HG03025 (cell line): Measurements from ENCODE around the gene CYP1B1.
"Not testable (repeated sequence)": the region's sequence is repeated elsewhere in the genome, so short reads cannot be mapped to it uniquely, and the experiment has no call there.

Experiments used
- ATAC-seq: cut with Tn5 transposase; IDR thresholded peaks from one replicate; pipeline ENCODE4 v1.9.1; 2021; ENCODE audit warnings: mild to moderate bottlenecking, moderate library complexity; ENCODE audit not compliant: unreplicated experiment, low FRiP score

Gene CYP1B1

GRCh38 chr2:38099099-38100028 is 23.4 kb upstream of the CYP1B1 start:
- no peak for ATAC-seq

DNA sequence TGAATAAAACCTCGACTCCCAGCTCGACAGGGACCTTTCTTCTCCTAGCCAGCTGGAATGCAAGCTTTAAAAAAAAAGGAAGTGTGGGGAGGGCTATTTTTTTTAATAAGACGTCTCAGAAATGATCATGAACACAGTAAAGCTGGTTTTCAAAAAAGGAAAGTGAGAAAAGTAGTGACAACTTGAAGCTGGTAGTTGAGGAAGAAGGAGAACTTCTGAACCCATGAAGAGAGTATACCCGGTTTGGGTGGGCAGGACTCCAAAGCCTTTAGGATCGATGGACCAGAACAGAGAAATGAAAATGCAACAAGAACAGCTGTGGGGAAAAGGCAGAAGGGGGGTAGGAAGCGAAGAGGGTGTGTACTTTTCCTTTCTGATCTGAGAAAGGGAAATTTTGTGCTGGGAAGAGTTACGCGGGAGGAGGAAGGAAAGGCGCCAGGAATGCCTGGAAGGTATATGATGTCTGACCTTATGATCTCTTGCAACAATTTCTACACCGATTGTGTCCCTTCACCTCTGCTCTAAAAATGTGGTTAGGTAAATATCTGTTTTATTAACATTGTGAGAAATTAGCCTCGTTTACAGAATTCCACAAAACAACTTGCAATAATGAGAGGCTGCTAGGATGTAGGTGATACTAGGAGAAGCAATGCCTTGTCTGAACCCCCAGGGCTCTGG is 22.6 kb upstream of the CYP1B1 start:
- ATAC-seq, result no peak

DNA sequence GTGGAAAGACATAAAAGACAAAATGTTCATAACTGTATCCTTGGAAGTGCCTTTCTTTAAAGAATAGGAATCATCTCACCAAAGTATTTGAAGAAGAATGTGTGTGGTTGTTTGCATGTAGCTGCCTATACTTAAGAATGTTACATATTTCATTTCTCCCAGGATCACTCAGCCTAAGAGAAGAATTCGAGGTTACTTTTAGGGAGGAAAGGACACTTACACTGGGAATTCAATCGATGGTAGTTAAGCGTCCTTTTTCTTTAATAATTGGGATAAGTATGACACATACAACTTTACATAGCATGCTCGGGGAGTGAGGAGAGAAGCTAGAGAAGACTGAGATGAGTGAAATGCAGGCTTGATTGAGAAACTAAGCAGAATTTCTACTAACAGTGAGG is 22.0 kb upstream of the CYP1B1 start:
- ATAC-seq, result no peak

- ATAC-seq, result no peak
Observed at GRCh38 chr2:38097258-38097987, 21.5 kb upstream of the CYP1B1 start.

GRCh38 chr2:38095996-38096861 is 20.3 kb upstream of the CYP1B1 start:
- no peak for ATAC-seq

DNA sequence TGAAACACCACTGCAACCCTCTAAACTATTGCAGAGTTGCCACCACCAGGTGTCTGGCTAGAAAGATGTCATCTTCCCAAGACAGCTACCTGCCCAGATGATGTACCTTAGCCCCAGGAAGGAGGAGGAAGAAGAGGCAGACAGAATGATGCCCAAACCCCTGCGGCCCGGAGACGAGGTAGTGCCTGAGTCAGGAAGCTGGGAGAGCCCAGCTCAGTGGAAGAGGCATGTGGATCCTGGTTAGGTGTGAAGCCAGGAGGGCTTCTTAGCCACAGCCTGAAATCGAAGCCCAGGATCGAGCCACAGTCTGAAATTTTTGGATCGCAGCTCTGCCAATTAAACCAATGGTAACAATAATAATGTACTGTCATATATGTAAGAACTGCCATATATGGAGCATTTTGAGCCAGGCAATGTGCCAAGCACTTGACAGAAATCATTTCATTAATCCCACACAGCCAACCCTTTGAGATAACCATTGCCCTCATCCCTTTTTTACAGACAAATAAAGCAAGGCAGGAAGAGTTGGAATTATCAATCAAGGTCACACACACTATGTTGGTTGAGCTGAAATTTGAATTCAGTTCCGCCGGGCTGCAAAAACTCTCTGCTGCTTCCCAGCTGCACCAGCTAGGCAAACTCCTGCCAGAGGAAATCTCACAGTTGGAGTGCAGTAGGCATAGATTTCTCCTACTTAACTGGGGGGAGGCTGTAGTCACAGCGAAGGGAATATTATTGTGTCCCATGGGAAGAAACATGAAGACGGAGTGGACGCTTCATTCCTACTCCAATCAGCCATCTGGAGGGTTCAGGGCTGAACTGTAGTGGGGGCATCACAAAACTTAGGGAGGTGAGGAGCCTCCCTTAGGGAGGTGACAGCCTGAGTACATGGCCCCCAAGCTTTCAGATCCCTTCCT is 19.4 kb upstream of the CYP1B1 start:
- ATAC-seq, result no peak

DNA sequence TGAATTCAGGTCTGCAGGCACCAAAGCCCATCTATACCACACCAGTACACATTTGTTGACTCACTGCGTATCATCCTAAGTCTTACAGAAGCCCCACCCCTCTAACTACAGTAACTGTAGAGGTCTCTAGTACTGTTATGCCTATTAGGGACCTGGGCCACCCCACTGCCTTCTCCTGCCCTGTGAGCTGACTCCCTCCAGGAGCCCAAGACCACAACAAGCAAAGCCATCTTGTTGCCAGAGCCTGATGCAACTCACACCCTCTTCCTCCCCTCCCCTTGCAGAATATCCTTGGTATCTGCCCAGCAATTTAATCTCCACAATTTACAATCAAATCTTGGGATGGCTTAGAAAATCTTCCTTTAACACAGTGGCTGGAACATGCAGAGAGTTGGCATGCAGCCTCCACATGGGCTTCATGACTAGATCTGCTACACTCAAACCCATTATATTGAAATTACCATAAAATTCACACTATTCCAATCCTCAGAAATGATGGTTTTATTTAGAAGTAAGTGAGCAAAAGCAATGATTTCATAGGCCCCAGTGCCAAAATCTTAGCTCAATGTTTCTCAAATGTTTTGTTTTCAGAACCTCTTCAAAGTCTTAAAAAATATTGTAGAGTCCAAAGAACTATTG is 17.7 kb upstream of the CYP1B1 start:
- ATAC-seq, result no peak

GRCh38 chr2:38092196-38092902 is 16.4 kb upstream of the CYP1B1 start:
- no peak for ATAC-seq

DNA sequence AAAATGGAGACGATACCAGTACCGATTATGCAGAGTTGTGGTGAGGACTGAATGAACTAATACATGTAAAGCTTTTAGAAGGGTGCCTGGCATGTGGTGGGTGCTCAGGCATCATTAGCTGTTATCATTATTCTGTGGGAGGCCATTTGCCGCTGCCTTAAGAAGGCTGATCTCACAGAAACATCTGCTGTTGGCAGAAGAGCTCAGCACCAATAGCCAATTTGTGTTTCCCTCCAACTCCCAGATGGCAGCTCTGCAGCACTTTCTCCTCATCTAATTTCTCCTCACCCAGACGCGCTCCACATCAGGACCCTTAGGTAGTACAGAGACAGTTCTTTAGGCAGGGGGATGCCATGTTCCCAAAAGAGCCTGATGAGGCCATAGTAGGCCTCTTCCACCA is 15.8 kb upstream of the CYP1B1 start:
- ATAC-seq, result no peak

- no peak for ATAC-seq
Observed at GRCh38 chr2:38090928-38091327, 15.0 kb upstream of the CYP1B1 start.

GRCh38 chr2:38090212-38090611 is 14.3 kb upstream of the CYP1B1 start:
- ATAC-seq, result not testable (repeated sequence)

GRCh38 chr2:38085998-38086698 is 10.2 kb upstream of the CYP1B1 start:
- ATAC-seq, result not testable (repeated sequence)

DNA sequence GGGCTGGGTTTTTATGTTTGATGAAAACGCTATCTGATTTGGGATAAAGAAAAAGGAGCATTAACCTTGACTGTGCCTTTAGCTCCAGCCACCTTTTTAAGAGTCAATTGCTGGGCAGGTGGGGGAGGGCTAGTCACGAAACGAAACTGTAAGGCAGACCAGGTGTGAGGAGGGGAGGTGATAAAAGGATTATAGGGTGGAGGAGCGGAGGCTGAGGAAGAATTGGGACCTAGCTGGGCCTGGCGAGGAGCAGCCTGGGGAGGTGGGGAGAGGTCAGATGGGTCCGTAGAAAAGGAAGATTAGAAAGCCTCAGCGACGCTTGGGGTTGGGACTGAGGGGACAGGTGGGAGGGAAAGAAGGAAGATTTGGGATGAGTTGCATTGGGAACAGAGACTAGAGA is 8.6 kb upstream of the CYP1B1 start:
- ATAC-seq, result not testable (repeated sequence)

GRCh38 chr2:38082727-38083126 is 6.8 kb upstream of the CYP1B1 start:
- ATAC-seq, result not testable (repeated sequence)

GRCh38 chr2:38080346-38080745 is 4.4 kb upstream of the CYP1B1 start:
- no peak for ATAC-seq

- no peak for ATAC-seq
Observed at GRCh38 chr2:38079116-38080052, 3.4 kb upstream of the CYP1B1 start.
